HG03066 (cell line): ENCODE measurements around the gene RTN1.

Source experiments
- ATAC-seq: cut with Tn5 transposase; IDR thresholded peaks from one replicate; pipeline ENCODE4 v1.9.1; 2021; ENCODE audit warnings: low read depth; ENCODE audit not compliant: unreplicated experiment

Gene RTN1

DNA sequence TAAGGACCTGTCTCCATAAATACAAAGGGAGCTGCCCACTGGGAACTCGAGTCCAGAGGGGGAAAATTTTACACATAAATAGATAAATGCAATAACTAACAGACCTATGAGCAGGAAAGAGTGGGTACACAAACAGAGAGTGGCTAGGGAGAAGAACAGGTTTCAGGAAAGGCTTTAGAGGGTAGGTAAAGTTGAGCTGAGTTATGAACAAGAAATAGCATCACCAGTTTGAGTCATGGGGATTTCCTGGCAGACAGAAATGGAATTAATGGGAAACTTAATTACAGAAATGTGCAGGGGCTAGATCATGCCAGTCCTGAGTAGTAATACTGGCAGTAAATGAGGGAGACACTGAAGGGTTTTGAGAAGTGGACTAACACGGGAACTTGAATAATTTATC is 236.0 kb downstream of the RTN1 start:
- ATAC-seq = no peak

DNA sequence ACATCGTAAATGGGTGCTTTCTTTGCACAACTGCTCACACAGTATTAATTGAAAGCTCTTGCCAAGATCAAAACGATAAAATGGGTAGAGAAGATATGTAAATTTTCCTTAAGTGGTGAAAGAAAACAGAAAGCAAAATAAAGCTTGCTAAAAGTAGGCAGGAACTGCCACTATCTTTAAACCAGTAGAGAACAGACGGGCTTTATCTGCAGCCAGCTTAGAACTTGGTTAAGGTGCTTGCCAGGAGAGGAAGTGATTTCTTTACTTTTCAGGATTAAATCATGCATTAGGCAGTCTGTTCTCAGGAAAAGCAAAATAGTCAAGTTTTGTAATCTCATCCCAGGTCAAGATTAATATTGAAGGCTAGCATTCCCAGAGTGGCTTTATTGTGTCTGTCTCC is 237.1 kb downstream of the RTN1 start:
- no peak for ATAC-seq

DNA sequence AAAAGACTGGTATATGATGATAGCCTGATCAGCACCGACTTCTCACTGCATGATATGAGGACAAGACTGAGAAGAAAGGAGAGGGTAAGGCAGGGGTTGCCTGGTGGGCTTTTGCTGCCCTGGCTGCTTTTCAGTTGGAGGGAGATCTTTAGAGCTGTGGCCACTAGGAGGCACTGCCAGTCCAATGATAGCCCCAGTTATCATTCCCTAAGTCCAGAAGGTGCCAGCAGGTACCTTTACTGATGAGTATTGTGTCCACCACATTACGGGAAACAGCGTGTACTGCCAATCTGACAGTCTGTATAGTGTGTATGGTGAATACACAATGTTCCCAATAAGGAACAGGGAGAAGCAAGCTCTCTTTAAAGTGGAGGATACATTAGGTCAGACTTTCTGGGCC is 238.2 kb downstream of the RTN1 start:
- no peak for ATAC-seq

DNA sequence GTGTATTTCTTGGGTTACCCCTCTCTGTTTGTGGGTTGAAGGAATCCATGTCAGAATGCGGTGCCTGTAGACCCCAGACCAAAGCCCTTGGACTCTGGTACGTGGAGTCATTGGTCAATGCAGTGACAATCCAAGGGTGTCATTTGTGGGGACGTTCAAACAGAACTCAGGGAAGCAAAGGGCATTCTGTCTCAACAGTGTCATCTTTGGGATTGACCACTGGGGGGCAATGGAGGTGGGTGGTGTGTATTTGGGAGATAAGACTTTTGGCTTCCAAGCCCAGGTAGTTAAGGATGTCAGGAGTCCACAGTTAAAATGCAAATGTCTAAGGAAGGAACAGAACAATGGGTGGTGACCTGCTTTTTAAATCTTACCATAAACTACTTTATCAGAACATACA is 239.3 kb downstream of the RTN1 start:
- no peak for ATAC-seq

DNA sequence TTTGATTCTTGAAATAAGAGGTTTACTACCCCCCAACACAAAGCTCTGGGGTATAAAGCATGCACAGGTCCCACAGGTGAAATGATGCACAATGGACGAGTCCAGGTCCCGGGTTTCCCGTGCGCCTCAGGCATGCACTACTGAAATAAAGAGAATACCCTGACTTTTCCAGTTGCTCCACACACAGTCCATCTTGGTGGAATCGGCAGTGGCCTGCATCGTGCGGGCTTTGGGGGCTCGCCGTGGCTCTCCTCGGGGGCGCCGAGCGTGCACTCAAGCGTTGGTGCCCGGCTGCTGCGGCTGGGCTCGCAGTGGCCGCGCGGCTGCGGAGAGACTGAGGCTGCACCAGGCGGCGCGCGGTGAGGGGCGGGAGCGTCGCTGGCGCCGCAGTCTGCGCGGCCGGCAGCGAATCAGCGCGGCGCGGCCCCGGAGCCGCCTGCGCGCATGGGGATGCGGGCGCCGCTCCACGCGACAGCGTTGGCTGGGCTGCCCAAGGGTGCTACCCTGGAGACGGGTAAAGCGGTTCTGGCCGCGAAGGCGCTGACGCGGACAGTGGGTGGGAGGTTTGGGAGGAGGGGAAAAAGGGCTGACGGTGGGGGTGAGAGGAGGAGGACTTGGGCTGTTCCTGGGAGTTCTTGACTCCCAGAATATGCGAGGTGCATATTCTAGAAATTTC is 240.2 kb downstream of the RTN1 start:
- no peak for ATAC-seq

DNA sequence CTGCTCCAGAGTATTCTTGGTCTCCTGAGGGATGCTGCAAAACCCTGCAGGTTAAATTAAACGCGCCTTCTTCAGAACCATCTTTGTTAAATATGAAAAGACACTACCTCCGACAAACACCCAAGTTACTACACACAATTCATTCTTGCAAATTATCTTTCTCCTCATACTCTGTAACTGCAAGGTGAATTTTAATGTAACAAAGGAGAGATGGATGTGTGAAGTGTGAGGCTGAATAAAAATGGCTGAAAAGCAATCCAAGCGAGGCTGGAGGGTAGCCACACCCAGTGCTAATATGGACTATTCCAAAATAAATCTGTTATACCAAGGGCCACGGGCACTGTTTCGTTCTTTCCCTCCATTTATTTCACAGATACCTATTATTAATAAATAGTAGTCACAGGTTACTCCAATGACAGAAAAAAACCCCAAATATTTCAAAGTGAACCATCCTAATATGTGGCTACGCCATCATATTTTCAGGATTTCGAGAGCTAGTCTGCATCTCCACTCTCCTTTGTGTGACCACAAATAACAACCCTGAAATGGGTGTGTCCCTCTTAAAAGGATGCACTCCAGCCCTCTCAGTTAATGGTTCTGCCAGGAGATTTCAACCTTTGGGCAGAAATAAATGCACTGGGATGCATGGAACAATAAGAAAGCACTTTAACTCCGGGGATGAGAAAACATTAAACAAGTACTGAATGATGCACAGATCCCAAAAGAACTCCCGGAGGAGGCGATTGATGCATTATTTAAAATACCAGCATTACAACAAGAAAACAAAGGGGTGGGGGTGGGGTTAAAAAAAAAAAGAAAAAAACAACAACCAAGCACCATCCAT is 240.9 kb downstream of the RTN1 start:
- no peak for ATAC-seq

DNA sequence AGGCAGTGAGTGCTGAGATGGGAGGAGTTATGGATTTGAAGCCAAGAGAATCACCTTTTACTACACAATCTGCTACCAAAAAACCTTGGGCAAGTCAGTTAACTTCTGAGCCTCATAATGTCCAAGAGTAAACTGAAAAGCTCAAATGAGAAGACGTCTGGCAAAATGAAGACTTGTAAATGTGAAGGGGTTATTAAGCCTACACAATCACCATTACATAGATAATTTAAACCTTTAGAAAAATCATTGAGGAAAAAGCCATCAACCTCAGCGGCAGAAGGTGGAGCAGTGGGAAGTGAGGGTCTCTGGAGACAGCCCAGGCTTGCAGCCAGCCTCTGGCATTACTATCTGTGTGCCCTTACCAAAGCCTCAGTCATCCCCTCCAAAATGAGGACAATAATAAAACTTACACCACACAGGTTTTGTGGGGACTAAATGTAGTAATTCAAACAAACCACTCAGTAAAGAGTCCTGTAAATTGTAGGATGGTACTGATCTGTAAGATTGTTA is 243.5 kb downstream of the RTN1 start:
- no peak for ATAC-seq

DNA sequence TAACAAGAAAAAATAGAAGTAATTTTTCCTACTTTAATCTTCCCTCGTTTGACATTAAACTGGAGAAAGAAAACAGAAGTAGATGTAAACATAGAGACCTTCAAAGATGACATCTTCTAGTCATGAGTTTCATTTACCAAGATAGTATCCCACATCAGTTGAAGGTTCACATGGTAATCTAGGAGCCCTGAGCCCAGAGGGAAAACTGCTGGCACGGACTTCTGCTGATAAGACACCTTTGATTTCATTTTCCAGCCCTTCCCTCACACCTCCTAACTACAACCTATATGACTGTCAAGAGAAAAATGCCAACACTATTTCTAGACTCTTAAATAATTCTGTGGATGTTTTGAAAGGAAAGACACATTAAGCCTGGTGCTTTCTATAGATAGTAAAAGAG is 247.9 kb downstream of the RTN1 start:
- no peak for ATAC-seq

DNA sequence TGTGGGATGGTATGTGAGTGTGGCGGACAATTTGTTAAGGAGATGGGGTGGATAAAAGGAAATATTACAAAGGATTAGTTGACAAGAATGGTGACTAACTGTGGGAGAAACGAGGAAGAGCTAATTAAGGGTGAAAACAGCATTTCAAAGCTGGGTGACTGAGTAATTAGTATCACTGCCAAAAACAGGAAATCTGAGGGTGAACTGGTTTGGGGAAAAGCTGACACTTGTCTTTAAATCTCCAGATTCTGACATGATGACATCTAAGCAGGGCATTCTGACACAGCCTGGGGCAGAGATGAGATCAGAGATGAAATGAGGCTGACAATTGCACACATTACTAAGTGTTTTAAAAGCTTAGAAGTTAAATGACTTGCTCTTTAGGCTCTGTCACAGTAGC is 251.5 kb downstream of the RTN1 start:
- no peak for ATAC-seq

DNA sequence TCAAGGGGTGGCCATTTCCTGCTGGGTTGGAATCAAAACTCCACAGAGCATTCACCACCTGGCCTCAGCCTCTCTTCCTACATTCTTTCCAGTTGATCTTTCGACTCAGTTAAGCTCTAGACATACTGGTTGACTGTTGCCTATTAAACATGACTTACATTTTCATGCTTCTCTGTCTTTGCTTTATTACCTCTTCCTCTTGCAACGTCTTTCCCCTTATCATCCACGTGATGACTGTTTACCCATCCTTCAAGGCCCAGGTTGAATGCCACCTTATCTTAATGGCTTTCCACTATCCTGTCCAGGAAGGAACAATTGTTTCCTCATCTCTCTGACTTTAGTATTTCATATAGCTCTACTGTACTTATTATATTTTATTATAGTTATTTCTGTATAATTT is 269.5 kb downstream of the RTN1 start:
- ATAC-seq = no peak

DNA sequence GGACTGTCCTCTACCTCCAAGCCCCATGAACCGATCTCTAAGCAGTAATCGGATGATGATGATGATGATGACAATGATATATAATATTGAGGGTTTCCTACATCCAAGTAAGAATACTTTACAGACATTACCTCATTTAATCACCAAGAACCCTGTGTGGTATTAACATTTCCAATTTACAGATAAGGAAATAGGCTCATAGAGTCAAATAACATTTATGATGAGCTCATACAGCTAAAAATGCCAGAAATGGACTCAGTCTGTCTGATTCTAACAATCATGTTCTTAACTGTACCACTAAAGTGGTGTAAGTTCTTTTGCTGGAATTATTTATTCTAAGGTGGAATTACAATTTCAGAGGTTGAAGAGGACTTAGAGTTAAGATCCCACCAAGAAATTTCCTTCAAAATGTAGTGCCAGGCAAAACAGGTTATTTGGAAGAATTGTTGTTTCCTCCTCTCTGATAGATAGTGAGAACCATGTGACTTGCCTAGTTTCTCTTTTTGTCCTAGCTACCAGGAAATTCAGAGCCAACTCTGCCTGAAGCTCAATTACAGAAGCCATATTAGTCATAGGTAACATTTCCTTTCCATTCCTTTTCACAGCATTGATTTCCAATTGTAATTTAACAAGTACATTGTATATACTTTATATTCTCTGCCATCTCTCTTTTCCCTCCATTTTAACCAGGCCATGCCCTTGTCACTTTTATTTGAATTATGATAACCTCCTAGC is 270.2 kb downstream of the RTN1 start:
- no peak for ATAC-seq

DNA sequence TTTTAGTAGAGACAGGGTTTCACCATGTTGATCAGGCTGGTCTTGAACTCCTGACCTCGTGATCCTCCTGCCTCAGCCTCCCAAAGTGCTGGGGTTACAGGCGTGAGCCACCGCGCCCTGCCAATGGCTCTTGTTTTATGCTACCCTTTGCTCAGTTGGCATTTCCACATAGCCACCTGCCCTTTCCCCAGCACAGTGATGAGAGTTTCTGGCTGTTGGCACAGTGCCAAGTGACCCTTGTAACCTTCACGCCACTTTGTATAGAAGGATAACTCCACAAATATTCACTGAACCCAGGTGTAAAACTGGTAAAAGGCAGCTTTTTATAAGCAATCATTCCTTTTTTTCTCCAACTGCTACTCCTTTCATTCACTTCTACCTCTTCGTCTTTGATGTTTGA is 275.5 kb downstream of the RTN1 start:
- no peak for ATAC-seq

DNA sequence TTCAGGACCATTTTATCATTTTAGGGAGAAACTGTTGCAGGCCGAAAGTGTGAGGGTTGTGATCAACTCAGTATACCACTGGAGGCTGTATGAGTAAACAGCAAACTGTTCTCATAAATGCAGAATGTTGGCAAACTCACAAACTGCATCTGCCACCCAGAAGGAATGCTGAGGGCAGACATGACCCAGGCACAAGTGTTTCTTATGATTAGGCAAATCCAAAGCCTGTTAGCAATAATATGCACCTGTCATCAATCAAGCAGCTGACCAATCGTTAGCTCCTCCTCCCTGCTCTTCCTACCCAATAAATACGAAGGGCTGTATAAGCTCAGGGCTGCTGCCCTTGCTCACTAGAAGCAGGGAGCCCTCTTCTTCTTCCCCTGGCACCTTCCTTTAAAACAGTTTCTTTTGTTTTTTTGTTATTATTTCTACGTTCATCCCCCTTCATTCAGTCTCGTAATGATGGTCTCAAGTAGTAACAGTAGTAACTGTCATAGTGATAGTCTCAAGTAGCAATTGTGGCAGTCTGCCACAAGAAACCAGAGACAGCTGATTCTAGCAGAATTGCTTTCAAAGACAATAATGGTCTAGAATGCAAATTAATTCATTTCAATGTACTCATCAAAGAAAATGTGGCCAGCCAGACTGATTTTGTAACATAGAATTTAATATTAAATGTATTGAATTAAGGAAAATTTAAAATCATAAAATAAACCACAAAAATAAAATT is 278.8 kb downstream of the RTN1 start:
- ATAC-seq = no peak

DNA sequence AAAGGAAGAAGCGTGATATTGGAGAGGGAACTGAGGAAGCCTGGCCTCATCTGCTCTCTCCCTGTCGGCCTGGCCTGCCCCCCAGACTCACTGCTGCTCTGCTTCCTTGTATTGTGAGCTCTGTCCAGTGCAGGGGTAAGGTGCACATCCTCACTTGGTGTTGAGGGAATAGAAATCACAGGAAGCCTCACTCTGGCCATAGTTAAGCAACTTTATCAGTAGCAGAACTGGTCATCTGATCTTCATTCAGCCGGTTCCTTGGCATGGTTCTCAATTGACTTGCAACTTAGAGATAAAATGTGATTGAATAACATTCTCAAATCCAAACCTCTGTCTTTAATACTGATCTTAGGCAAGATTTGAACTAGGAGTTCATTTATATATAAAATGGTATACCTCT is 282.5 kb downstream of the RTN1 start:
- ATAC-seq = no peak

DNA sequence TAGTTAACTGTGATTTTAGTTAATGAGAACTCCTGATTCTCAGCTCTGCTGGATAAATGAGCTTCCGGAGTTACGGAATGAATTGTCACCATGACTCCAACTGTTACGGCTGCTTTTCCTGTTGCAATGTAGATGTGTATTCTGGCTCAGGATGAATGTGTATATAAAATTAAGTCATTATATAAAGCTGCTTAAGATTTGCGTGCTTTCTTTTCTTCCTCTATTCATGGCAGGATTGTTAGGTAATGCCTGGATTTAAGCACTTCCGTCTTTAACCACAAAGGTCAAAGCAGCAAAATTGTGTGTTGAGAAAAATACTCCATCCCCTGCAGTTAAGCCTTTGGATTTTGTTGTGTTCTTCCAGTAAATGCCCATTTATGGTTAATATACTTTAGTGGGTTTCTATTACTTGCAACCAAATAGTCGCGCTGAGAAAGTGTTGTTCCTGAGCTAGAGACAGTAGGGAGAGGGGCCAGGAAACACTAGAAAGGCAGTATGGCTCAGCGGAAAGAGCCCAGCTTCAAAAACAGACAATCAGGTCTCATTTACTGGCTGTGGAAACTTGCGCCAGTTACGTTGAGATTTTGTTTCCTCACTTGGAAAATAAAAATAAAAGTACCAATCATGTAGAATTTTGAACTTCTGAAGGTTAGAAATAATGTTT is 284.6 kb downstream of the RTN1 start:
- ATAC-seq = no peak

DNA sequence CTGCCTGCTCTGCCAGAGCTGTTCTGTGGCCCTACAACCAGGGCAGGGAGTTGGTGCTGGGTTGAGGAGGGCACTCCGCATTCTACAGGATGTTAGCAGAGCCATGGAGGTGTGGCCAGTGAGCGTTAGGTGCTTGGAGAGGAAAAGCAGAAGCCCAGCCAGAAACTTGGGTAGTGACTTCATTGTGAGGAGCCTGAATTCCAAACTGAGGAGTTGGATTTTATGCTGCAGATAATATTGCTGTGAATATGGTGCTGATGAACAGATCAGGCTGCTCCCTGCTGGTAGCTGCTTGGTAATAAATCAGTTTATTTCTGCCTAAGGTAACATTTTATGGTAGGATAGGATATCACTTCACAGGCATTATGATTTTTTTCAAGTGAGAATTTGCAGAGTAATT is 286.8 kb downstream of the RTN1 start:
- ATAC-seq = no peak

DNA sequence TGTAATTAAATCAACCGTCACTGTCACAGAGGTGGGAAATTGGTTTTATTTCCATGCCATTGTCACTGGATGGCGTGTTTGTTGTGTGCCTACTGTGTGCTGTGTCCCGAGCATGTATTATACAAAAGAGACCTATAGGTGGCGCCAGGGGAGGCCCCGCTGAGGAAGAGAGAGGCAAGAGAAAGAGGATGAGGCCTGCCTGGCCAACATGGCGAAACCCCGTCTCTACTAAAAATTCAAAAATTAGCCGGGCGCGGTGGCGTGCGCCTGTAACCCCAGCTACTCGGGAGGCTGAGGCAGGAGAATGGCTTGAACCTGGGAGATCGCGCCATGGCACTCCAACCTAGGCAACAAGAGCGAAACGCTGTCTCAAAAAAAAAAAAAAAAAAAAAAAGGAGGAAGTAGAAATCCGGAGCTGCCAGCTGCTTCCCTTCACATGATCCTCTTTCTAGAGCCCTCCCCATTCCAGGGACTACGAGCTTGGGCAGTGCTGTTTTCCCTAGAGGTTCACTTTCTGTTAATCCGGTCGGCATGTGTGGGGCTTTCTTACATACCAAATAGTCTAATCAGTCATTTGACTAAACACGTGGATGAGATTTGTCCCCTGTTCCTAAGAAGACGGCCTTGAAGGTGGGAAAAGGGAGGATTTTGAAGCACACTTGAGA is 287.6 kb downstream of the RTN1 start:
- no peak for ATAC-seq

DNA sequence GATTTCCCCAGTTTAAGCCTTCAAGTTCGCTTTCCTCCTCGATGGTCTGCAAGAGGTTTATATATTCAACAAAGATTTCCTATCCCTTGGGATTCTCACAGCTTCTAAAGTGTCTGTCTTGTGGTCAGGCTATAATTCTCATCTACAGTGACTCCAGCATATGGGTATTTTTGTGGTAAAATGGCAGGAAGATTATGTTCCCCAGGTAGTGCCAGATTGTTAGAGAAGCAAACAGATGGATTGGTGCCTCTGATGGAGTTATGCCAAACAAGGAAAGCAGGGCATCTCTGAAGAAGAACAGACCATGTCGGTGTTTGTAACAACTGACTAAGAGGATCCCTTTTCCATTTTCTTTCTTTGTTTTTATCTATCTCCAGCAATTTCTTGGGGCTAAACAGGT is 288.4 kb downstream of the RTN1 start:
- ATAC-seq = no peak

DNA sequence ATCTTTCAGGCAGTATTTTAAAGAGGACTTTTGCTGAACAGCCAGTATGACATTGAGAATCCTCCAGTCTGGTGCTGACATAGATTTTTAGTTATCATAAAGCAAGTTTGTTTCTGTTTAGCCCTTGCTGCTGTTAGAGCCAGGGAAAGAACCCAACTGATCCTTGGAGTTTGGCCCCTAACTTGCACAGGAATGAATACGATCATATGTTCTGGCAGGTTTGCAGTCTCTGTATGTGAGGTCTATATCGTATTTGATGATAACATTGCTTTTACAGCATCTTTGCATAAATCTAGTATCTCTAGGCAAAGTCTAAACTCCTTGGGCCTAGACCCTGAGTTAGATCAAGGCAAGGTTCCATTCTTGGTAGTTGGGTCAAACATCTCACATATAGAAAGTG is 289.7 kb downstream of the RTN1 start:
- no peak for ATAC-seq
